Ishikawa (cell line): ENCODE data around the gene TSPYL1.

Source experiments
- CEBPB ChIP-seq: IDR thresholded peaks from 2 replicates; pipeline ENCODE4 v1.6.1; 2012
- EGR1 ChIP-seq: IDR thresholded peaks from 2 replicates; pipeline ENCODE4 v1.6.1; 2012
- EP300 ChIP-seq: IDR thresholded peaks from 2 replicates; pipeline ENCODE4 v1.6.1; 2012; ENCODE audit warnings: borderline replicate concordance
- FOXM1 ChIP-seq: IDR thresholded peaks from 2 replicates; pipeline ENCODE4 v1.6.1; 2012; ENCODE audit warnings: low read depth, borderline replicate concordance
- RAD21 ChIP-seq: IDR thresholded peaks from 2 replicates; pipeline ENCODE4 v1.6.1; 2012; ENCODE audit warnings: low read depth
- TAF1 ChIP-seq: IDR thresholded peaks from 2 replicates; pipeline ENCODE4 v1.6.1; 2012; ENCODE audit warnings: low read depth, mild to moderate bottlenecking
- TCF12 ChIP-seq: IDR thresholded peaks from 2 replicates; pipeline ENCODE4 v1.6.1; 2012; ENCODE audit warnings: low read depth
- TF ChIP-seq, protein P1 (sequence below): IDR thresholded peaks from 2 replicates; pipeline ENCODE4 v1.6.1; 2012; ENCODE audit warnings: low read depth, mild to moderate bottlenecking
- TF ChIP-seq, protein P2 (sequence below): IDR thresholded peaks from 2 replicates; pipeline ENCODE4 v1.6.1; 2012

DNA sequence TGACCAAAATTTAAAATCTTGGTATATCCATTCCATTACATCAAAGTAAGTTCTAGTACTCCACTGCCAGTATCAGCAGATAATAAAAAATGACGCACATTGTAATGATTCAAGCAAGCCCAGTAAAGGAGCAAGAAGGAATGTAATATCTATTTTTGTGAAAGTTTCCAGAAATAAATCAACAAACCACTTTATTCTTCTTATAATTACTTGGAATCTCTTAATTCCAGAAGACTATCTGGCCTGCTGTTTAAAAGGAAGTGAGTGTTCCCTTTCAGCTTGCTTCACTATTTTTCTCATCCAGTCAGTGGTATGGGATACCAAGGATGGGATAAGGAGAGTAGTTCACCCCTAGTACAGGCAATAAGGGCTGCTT, 48.8 kb upstream of the TSPYL1 start:
- TF ChIP-seq RAD21: no peak
- no peak for TF ChIP-seq EGR1
- TF ChIP-seq, protein P1, sequence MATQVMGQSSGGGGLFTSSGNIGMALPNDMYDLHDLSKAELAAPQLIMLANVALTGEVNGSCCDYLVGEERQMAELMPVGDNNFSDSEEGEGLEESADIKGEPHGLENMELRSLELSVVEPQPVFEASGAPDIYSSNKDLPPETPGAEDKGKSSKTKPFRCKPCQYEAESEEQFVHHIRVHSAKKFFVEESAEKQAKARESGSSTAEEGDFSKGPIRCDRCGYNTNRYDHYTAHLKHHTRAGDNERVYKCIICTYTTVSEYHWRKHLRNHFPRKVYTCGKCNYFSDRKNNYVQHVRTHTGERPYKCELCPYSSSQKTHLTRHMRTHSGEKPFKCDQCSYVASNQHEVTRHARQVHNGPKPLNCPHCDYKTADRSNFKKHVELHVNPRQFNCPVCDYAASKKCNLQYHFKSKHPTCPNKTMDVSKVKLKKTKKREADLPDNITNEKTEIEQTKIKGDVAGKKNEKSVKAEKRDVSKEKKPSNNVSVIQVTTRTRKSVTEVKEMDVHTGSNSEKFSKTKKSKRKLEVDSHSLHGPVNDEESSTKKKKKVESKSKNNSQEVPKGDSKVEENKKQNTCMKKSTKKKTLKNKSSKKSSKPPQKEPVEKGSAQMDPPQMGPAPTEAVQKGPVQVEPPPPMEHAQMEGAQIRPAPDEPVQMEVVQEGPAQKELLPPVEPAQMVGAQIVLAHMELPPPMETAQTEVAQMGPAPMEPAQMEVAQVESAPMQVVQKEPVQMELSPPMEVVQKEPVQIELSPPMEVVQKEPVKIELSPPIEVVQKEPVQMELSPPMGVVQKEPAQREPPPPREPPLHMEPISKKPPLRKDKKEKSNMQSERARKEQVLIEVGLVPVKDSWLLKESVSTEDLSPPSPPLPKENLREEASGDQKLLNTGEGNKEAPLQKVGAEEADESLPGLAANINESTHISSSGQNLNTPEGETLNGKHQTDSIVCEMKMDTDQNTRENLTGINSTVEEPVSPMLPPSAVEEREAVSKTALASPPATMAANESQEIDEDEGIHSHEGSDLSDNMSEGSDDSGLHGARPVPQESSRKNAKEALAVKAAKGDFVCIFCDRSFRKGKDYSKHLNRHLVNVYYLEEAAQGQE: no peak
- TF ChIP-seq FOXM1: no peak
- TF ChIP-seq EP300: no peak
- TF ChIP-seq TCF12: no peak
- no peak for TF ChIP-seq TAF1
- TF ChIP-seq, protein P2, sequence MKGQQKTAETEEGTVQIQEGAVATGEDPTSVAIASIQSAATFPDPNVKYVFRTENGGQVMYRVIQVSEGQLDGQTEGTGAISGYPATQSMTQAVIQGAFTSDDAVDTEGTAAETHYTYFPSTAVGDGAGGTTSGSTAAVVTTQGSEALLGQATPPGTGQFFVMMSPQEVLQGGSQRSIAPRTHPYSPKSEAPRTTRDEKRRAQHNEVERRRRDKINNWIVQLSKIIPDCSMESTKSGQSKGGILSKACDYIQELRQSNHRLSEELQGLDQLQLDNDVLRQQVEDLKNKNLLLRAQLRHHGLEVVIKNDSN: no peak
- TF ChIP-seq CEBPB: no peak
